G401 (cell line): ENCODE results near the gene CENPB. TPM values are rescaled to one million over a fixed set of nuclear protein-coding genes. Genes with fewer than 3 reads are reported as not detected.

Source experiments
- DNase-seq: peaks from one replicate; pipeline ENCODE4 v3.0.0-alpha.2; 2015; ENCODE audit warnings: low spot score
- in situ Hi-C: cut with HindIII; loops from 2 replicates; pipeline ENCODE4 v1.10.0; 2016; ENCODE audit warnings: low sequenced_read_pairs, mixed read lengths
- total RNA-seq: library from RNA; depleted of rRNA; stranded (reverse); fragments of >200 nt; shearing (Covaris generic); gene quantifications from 2 replicates; pipeline ENCODE4 v1.2.3, GENCODE V29; 2014; rRNA removed

CENPB gene
- total RNA-seq, 1 experiment from 2014 or later = 46.8 TPM

DNA sequence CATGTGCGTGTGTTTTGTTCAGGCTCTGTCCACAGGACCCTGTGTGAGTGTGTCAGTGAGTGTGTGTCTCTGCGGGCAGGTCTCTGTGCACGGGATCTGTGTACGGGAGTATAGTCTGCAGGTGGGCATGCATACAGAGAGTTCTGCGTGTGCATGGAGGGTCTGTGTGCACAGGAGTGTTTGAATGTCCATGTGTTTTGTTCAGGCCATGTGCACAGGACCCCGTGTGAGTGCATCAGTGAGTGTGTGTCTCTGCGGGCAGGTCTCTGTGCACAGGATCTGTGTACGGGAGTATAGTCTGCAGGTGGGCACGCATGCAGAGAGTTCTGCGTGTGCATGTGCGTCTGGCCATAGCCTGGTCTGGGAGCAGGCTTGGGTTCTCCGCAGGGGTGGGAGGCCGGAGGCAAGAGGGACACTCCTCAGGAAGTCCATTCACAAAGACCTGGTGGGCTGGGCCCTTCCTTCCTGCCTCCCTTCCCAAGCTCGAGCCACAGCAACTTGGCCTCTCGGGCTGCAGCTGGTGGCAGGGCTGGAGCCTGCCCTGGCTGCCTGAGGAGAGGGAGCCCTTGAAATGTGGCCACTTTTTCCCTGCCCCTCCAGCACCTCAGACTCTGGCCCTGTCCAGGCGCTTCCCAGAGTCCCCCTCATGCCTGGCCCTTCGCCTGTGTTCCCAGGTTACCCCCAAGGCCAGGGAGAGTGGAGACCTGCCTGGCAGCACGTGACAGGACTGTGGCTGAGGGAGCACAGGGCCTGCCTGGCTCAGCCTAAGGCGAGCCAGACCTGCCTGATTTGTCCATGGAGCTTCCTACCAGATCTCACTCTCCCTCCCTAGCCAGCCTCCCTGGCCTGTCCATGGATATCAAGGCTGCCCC, 47.2 kb downstream of the CENPB start:
- in situ Hi-C loops = no loop called here
- DNase-seq = no peak

DNA sequence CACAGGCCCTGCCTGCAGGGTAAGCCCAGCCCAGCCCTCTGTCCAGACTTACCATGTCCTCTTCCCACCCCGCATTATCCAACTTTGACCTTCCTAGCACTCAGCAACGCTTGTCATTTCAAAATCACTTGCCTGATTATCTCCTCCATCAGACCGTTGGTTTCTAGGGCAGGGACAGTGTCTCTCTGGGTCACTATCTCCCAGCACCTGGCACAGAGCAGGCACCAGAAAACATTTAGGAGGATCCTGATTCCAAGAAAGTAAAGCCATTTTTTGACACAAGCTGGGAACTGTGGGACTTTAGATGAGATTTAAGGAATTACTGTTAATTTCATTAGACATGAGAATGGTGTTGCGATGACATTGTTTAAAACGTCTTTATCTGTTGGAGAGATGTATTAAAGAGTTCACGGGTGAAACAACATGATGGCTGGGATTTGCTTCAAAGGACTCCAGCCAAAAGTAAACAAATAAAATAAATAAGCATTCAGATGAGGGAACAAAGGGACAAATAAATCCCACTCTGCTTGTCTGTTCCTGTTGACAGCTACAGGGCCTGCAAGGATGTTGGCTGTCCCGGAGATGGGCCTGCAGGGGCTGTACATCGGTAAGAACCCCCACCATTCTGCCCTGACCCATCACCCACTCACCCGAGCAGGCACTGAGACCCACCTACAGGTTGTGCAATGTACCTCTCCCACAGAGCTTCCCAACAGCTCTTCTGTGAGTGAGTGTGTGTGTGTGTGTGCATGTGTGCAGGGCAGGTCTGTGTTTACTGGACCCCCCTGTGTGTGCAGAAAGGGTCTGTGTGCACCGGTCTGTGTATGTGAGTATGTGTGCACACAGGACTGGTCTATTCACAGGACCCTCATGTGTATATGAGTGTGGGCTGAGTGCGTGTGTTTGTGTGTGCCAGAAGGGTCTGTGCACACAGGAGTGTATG, 48.2 kb downstream of the CENPB start:
- no peak for DNase-seq
- in situ Hi-C loops = no loop called here

DNA sequence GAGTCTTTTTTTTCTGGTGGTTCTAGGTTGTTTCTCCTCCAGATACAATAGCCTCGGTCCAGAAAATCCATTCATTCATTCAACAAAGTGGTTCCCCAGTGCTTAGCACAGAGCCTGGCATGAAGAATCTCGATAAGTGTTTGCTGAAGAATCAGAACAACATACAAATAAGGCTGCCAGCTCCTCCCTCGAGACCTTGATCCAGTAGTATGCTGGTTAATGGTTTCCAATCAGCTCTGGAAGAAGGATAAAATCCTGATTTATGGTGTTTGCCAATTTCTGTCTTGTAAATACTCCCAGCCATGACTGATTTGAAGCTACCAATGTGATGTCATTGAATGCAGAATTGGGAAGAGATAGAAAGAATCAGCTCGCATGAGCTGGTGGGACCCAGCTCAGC, 50.8 kb downstream of the CENPB start:
- in situ Hi-C loops = no loop called here
- DNase-seq = no peak

DNA sequence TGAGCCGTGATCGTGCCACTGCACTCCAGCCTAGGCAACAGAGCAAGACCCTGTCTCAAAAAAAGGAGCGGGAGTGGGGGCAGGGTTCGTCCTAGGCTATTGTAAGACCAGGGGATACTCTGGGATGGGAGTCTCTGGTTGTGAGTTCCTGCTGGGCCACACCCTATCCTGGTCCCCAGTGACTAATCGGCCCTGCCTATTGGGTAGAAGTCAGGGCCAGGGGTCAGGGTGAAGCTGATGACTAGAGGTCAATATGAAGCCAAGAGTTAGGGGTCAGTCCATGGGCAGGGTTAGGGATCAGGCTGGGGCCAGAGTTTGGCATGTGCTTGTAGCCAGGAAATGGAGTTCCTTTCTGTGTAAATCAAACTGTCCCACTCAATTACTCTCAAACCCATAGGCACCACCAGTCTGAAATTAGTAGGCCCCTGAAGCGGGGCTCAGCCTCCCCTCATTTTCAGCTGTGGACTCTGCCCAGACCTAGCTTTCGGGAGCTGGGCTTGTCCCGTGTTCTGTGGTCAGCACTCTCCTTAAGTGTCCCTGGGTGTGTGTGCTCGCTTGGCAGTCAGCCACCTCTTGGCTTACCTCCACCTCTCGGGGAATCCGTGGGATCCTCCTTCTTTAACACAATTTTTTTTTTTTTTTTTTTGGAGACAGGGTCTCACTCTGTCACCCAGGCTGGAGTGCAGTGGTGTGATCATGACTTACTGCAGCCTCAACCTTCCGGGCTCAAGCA, 52.3 kb downstream of the CENPB start:
- DNase-seq = no peak
- in situ Hi-C loops = no loop called here

Other genes starting within 250 kb of the CENPB start
- not detected in 2 replicates for gene GFRA4, start 123.3 kb downstream of the CENPB start, total RNA-seq
- 1.4 TPM in 1 of 2 replicates, not detected in the other for gene ADAM33, start 104.7 kb downstream of the CENPB start, total RNA-seq
- not detected in 2 replicates for gene SIGLEC1, start 74.1 kb downstream of the CENPB start, total RNA-seq
- gene HSPA12B, start 54.1 kb downstream of the CENPB start, total RNA-seq = not detected in 2 replicates
- gene ADISSP, start 19.0 kb downstream of the CENPB start, total RNA-seq = 95.8 and 107 TPM in 2 replicates
- gene SPEF1, start 5.3 kb downstream of the CENPB start, total RNA-seq = 2.4 and 3.0 TPM in 2 replicates
- 7.2 and 14.9 TPM in 2 replicates for gene CDC25B, start 9.6 kb upstream of the CENPB start, total RNA-seq
- 9.8 and 17.8 TPM in 2 replicates for gene AP5S1, start 33.8 kb upstream of the CENPB start, total RNA-seq
- 14.1 and 16.3 TPM in 2 replicates for gene MAVS, start 60.1 kb upstream of the CENPB start, total RNA-seq
- 58.6 and 65.2 TPM in 2 replicates for gene PANK2, start 102.6 kb upstream of the CENPB start, total RNA-seq
- gene RNF24, start 228.8 kb upstream of the CENPB start, total RNA-seq = 1.3 and 2.0 TPM in 2 replicates